Measurements from ENCODE around the gene ZG16. TPM values are rescaled to one million over a fixed set of nuclear protein-coding genes. Genes with fewer than 3 reads are reported as not detected.
"Not testable (repeated sequence)": the region's sequence is repeated elsewhere in the genome, so short reads cannot be mapped to it uniquely, and the experiment has no call there.

The ZG16 gene
- total RNA-seq, 1 experiment from 2014 or later = not detected

DNA sequence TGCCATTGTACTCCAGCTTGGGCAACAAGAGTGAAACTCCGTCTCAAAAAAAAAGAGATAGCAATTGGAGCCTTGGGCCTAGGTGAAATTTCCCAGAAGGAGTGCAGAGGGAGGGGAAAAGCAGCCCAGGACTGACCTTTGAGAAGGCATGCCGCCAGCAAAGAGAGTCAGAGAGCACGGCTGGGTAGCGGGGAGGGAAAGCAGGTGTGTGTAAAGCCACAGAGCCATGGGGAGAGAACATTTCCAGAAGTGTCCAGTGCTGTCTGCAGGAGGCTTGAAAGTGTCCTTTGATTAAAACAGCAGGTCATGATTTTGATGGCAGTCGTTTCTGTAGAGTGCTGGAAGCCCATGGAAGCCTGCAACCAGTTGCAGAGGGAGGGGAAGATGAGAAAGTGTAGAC is 40.3 kb upstream of the ZG16 start:
- peak overlapping the region; percentile 51 for H3K27ac Mint-ChIP-seq
- H3K9me3 Mint-ChIP-seq = no peaks in the 10 kb centered on the region
- no peak overlapping the region for H3K4me3 Mint-ChIP-seq
- ATAC-seq (no peak), DNase-seq (ENCODE audit: low spot score) (no peak)
- peaks cover 60% of the 10 kb centered on the region for H3K36me3 Mint-ChIP-seq
- H3K4me1 Mint-ChIP-seq = peaks cover 2% of the 10 kb centered on the region; the same call in 1 of the 2 replicates
- POLR2A ChIA-PET = interaction anchor here (0.8 kb wide), 1 partner anchor 52 kb away, joined by 6 read pairs; no protein-coding TSS in a partner anchor
- H3K27me3 Mint-ChIP-seq (ENCODE audit: low read depth) = no peaks in the 10 kb centered on the region
- TF ChIP-seq GTF2I (CRISPR knock-in tag; conservative IDR thresholded peaks at IDR 0.05) (no peak), EMX1 (CRISPR knock-in tag; IDR thresholded peaks at IDR 0.05) (peak; percentile 52; the same call in 1 of the 2 replicates), KAT7 (CRISPR knock-in tag; IDR thresholded peaks at IDR 0.05; ENCODE audit: borderline replicate concordance) (no peak), HMGA2 (CRISPR knock-in tag; IDR thresholded peaks at IDR 0.05) (no peak), IRF2 (CRISPR knock-in tag; IDR thresholded peaks at IDR 0.05; ENCODE audit: borderline replicate concordance, low read depth) (no peak)
- TF ChIP-seq, protein P1, sequence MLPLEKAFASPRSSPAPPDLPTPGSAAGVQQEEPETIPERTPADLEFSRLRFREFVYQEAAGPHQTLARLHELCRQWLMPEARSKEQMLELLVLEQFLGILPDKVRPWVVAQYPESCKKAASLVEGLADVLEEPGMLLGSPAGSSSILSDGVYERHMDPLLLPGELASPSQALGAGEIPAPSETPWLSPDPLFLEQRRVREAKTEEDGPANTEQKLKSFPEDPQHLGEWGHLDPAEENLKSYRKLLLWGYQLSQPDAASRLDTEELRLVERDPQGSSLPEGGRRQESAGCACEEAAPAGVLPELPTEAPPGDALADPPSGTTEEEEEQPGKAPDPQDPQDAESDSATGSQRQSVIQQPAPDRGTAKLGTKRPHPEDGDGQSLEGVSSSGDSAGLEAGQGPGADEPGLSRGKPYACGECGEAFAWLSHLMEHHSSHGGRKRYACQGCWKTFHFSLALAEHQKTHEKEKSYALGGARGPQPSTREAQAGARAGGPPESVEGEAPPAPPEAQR (CRISPR knock-in tag; IDR thresholded peaks at IDR 0.05) = no peak
- CTCF ChIA-PET = interaction anchor here (1.8 kb wide), 1 partner anchor 37 kb away, joined by 5 read pairs; no protein-coding TSS in a partner anchor

DNA sequence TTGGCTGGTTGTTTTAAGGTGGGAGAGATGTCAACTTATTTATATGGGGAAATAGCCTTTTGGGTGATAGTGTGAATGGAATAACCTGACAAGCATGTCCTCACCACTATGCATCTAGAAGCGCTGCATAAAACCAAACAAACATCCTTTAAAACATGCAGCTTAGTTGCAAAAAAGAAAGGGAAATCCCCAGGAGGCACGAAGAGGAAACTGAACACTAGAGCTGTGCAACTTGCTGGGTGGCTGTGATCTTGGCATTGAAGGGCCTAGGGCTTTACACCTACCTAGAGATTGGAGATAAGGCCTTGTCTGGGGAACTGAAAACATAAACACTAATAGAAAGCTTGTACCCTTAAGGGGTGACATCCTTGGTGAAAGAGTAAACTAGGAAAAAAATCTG is 39.5 kb upstream of the ZG16 start:
- Mint-ChIP-seq H3K27ac (peak overlapping the region; percentile 74; the same call in 1 of the 2 replicates), H3K36me3 (peaks cover 52% of the 10 kb centered on the region), H3K4me1 (peaks cover 7% of the 10 kb centered on the region), H3K4me3 (no peak overlapping the region), H3K27me3 (ENCODE audit: low read depth) (no peaks in the 10 kb centered on the region), H3K9me3 (no peaks in the 10 kb centered on the region)
- no peak for ATAC-seq
- no peak for DNase-seq (ENCODE audit: low spot score)
- CTCF ChIA-PET = no interaction called here
- POLR2A ChIA-PET = no interaction called here
- TF ChIP-seq TEAD1 (CRISPR knock-in tag; IDR thresholded peaks at IDR 0.05) (no peak), ZNF423 (CRISPR knock-in tag; IDR thresholded peaks at IDR 0.05) (no peak), ATF1 (CRISPR knock-in tag; IDR thresholded peaks at IDR 0.05) (no peak), FOXJ3 (CRISPR knock-in tag; IDR thresholded peaks at IDR 0.05; ENCODE audit: borderline replicate concordance) (no peak), MXD4 (CRISPR knock-in tag; IDR thresholded peaks at IDR 0.05; ENCODE audit: borderline replicate concordance) (no peak), CREB1 (CRISPR knock-in tag; IDR thresholded peaks at IDR 0.05) (no peak), NFYB (CRISPR knock-in tag; conservative IDR thresholded peaks at IDR 0.05; ENCODE audit: low read depth) (no peak), GTF2I (CRISPR knock-in tag; conservative IDR thresholded peaks at IDR 0.05) (no peak), JAZF1 (CRISPR knock-in tag; IDR thresholded peaks at IDR 0.05) (no peak), ZNF121 (CRISPR knock-in tag; IDR thresholded peaks at IDR 0.05) (no peak)
- TF ChIP-seq, protein P2, sequence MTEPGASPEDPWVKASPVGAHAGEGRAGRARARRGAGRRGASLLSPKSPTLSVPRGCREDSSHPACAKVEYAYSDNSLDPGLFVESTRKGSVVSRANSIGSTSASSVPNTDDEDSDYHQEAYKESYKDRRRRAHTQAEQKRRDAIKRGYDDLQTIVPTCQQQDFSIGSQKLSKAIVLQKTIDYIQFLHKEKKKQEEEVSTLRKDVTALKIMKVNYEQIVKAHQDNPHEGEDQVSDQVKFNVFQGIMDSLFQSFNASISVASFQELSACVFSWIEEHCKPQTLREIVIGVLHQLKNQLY (CRISPR knock-in tag; IDR thresholded peaks at IDR 0.05) = no peak
- TF ChIP-seq, protein P3, sequence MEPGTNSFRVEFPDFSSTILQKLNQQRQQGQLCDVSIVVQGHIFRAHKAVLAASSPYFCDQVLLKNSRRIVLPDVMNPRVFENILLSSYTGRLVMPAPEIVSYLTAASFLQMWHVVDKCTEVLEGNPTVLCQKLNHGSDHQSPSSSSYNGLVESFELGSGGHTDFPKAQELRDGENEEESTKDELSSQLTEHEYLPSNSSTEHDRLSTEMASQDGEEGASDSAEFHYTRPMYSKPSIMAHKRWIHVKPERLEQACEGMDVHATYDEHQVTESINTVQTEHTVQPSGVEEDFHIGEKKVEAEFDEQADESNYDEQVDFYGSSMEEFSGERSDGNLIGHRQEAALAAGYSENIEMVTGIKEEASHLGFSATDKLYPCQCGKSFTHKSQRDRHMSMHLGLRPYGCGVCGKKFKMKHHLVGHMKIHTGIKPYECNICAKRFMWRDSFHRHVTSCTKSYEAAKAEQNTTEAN (CRISPR knock-in tag; IDR thresholded peaks at IDR 0.05) = no peak
- TF ChIP-seq, protein P4, sequence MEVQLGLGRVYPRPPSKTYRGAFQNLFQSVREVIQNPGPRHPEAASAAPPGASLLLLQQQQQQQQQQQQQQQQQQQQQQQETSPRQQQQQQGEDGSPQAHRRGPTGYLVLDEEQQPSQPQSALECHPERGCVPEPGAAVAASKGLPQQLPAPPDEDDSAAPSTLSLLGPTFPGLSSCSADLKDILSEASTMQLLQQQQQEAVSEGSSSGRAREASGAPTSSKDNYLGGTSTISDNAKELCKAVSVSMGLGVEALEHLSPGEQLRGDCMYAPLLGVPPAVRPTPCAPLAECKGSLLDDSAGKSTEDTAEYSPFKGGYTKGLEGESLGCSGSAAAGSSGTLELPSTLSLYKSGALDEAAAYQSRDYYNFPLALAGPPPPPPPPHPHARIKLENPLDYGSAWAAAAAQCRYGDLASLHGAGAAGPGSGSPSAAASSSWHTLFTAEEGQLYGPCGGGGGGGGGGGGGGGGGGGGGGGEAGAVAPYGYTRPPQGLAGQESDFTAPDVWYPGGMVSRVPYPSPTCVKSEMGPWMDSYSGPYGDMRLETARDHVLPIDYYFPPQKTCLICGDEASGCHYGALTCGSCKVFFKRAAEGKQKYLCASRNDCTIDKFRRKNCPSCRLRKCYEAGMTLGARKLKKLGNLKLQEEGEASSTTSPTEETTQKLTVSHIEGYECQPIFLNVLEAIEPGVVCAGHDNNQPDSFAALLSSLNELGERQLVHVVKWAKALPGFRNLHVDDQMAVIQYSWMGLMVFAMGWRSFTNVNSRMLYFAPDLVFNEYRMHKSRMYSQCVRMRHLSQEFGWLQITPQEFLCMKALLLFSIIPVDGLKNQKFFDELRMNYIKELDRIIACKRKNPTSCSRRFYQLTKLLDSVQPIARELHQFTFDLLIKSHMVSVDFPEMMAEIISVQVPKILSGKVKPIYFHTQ (CRISPR knock-in tag; IDR thresholded peaks at IDR 0.05) = no peak
- TF ChIP-seq, protein P5, sequence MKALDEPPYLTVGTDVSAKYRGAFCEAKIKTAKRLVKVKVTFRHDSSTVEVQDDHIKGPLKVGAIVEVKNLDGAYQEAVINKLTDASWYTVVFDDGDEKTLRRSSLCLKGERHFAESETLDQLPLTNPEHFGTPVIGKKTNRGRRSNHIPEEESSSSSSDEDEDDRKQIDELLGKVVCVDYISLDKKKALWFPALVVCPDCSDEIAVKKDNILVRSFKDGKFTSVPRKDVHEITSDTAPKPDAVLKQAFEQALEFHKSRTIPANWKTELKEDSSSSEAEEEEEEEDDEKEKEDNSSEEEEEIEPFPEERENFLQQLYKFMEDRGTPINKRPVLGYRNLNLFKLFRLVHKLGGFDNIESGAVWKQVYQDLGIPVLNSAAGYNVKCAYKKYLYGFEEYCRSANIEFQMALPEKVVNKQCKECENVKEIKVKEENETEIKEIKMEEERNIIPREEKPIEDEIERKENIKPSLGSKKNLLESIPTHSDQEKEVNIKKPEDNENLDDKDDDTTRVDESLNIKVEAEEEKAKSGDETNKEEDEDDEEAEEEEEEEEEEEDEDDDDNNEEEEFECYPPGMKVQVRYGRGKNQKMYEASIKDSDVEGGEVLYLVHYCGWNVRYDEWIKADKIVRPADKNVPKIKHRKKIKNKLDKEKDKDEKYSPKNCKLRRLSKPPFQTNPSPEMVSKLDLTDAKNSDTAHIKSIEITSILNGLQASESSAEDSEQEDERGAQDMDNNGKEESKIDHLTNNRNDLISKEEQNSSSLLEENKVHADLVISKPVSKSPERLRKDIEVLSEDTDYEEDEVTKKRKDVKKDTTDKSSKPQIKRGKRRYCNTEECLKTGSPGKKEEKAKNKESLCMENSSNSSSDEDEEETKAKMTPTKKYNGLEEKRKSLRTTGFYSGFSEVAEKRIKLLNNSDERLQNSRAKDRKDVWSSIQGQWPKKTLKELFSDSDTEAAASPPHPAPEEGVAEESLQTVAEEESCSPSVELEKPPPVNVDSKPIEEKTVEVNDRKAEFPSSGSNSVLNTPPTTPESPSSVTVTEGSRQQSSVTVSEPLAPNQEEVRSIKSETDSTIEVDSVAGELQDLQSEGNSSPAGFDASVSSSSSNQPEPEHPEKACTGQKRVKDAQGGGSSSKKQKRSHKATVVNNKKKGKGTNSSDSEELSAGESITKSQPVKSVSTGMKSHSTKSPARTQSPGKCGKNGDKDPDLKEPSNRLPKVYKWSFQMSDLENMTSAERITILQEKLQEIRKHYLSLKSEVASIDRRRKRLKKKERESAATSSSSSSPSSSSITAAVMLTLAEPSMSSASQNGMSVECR (CRISPR knock-in tag; IDR thresholded peaks at IDR 0.05; ENCODE audit: borderline replicate concordance) = no peak

DNA sequence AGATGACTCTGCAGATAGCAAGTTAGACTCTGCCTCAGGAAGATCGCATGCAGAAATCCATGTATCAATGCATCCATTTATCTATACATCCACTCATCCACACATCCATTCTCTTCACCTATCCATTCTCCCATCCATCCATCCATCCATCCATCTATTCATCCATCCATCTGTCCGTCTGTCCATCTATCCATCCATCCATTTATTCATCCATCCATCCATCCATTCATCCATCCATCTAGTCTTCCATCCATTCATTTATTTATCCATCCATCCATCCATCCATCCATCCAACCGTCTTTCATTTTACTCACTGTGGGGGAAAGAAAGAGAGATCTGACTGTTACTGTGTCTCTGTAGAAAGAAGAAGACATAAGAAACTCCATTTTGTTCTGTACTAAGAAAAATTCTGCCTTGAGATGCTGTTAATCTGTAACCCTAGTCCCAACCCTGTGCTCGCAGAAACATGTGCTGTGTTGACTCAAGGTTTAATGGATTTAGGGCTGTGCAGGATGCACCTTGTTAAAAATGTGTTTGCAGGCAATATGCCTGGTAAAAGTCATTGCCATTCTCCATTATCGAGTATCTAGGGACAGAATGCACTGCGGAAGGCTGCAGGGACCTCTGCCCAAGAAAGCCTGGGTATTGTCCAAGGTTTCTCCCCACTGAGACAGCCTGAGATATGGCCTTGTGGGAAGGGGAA is 38.0 kb upstream of the ZG16 start:
- H3K4me3 Mint-ChIP-seq; H3K27me3 Mint-ChIP-seq (ENCODE audit: low read depth); H3K9me3 Mint-ChIP-seq; DNase-seq (ENCODE audit: low spot score); POLR2A ChIA-PET; ATAC-seq: not testable (repeated sequence)
- Mint-ChIP-seq H3K36me3 (peaks cover 39% of the 10 kb centered on the region), H3K27ac (peak overlapping the region; percentile 32), H3K4me1 (peaks cover 13% of the 10 kb centered on the region)
- CTCF ChIA-PET = interaction anchor here (0.9 kb wide), 1 partner anchor 41 kb away, joined by 3 read pairs; no protein-coding TSS in a partner anchor

Measured in WTC11 (cell line).